Tibial nerve (tissue), 4 donors: Measurements from ENCODE around the gene SP1. TPM values are rescaled to one million over a fixed set of nuclear protein-coding genes. Genes with fewer than 3 reads are reported as not detected.

ENCODE experiments used
- DNase-seq, 2 donors: peaks; one replicate each; pipeline ENCODE4 v3.0.0-alpha.2; 2019; ENCODE audit warnings: low spot score in 2 of 2
- H3K27ac ChIP-seq, 4 donors: fragments of 200-600 bp; sonication (generic) in 3 of 4; one replicate each; pipeline ENCODE4 v1.5.1; 2017 to 2019; ENCODE audit warnings: mild to moderate bottlenecking in 1 of 4
- H3K27me3 ChIP-seq, 2 donors: fragments of 200-600 bp; sonication (generic) in 1 of 2; one replicate each; pipeline versions ENCODE4 v1.5.1 to v1.6.0; 2017 to 2019
- H3K36me3 ChIP-seq, 3 donors: fragments of 200-600 bp; sonication (generic); one replicate each; pipeline ENCODE4 v1.5.1; 2018 to 2019
- H3K4me1 ChIP-seq, 4 donors: fragments of 200-600 bp; sonication (generic) in 3 of 4; one replicate each; pipeline ENCODE4 v1.5.1; 2017 to 2019
- H3K4me3 ChIP-seq, 4 donors: fragments of 200-600 bp; sonication (generic) in 3 of 4; one replicate each; pipeline ENCODE4 v1.5.1; 2017 to 2019; ENCODE audit warnings: mild to moderate bottlenecking in 1 of 4, moderate library complexity in 1 of 4
- H3K9me3 ChIP-seq, 4 donors: fragments of 200-600 bp; sonication (generic) in 3 of 4; one replicate each; pipeline ENCODE4 v1.5.1; 2017 to 2019
- CTCF ChIP-seq, 5 experiments: fragments of 200-600 bp in 3 of 5; fragments of 450-650 bp in 2 of 5; sonication (generic) in 3 of 5; IDR thresholded peaks; one replicate each; pipeline ENCODE4 v1.5.1; 2016 to 2019; ENCODE audit warnings: antibody characterized with exemption in 5 of 5, mild to moderate bottlenecking in 3 of 5, moderate library complexity in 2 of 5
- EP300 ChIP-seq, 2 donors: sonication (generic); formaldehyde crosslinking; IDR thresholded peaks; one replicate each; pipeline ENCODE4 v1.6.1; 2017; ENCODE audit warnings: antibody characterized with exemption in 2 of 2, mild to moderate bottlenecking in 1 of 2
- POLR2A ChIP-seq, 2 donors: fragments of 450-650 bp; IDR thresholded peaks; one replicate each; pipeline ENCODE4 v1.6.1; 2017; ENCODE audit warnings: antibody characterized with exemption in 2 of 2, mild to moderate bottlenecking in 2 of 2, moderate library complexity in 2 of 2
- WGBS, 2 donors: methylation state at CpG; one replicate each; pipeline ENCODE4 v1.1.5; 2018; 5-methylcytosine and 5-hydroxymethylcytosine counted together
- total RNA-seq, 4 donors: library from RNA; depleted of rRNA; stranded (reverse); fragments of >200 nt; gene quantifications; one replicate each; pipeline ENCODE4 v1.1.0, GENCODE V29; 2016

Gene SP1
- total RNA-seq, 4 donors from 2014 or later = 45.3 to 81.5 (median 65.0) TPM

GRCh38 chr12:53333845-53334244 is 46.1 kb upstream of the SP1 start:
- Histone ChIP-seq H3K27ac (no peak overlapping the region), H3K9me3 (no peaks in the 10 kb centered on the region), H3K4me1 (peaks cover 0 to 6% (median 0%) of the 10 kb centered on the region in 4 donors), H3K27me3 (peaks cover 0 to 56% of the 10 kb centered on the region in 2 donors), H3K4me3 (no peak overlapping the region), H3K36me3 (no peaks in the 10 kb centered on the region)
- 74 to 79% methylated on average over 7 of the region's 7 CpGs for WGBS, 2 donors
- no peak for DNase-seq
- TF ChIP-seq POLR2A (IDR thresholded peaks at IDR 0.05) (no peak), EP300 (IDR thresholded peaks at IDR 0.05) (no peak), CTCF (IDR thresholded peaks at IDR 0.05) (no peak)

DNA sequence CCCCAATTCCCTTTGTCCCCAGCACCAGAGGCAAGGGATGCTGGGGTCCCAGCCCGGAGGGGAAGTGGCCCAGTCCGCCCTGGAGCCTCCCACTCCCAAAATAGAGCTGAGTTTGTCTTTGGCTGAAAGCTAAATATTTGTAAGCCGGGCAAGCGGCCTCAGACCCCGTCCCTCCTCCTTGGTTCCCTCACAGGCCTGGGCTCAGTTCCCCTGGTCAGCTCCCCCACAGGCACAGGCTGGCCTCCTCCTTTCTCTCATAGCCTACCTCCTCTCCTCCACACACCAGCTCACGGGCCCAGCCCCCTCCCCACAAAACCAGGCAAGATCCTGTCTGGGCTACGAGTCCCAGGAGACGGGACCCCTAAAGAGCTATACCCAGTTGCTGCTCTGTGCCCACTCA is 45.2 kb upstream of the SP1 start:
- H3K27me3 ChIP-seq = peaks cover 0 to 57% of the 10 kb centered on the region in 2 donors
- H3K9me3 ChIP-seq = no peaks in the 10 kb centered on the region
- TF ChIP-seq EP300 (IDR thresholded peaks at IDR 0.05) = no peak
- TF ChIP-seq POLR2A (IDR thresholded peaks at IDR 0.05) = no peak
- no peak for TF ChIP-seq CTCF (IDR thresholded peaks at IDR 0.05)
- no peak for DNase-seq
- H3K36me3 ChIP-seq = no peaks in the 10 kb centered on the region
- WGBS, 2 donors = 76 to 88% methylated on average over 8 of the region's 8 CpGs
- H3K4me3 ChIP-seq = no peak overlapping the region
- peaks cover 0 to 6% (median 0%) of the 10 kb centered on the region in 4 donors for H3K4me1 ChIP-seq
- H3K27ac ChIP-seq = no peak overlapping the region

DNA sequence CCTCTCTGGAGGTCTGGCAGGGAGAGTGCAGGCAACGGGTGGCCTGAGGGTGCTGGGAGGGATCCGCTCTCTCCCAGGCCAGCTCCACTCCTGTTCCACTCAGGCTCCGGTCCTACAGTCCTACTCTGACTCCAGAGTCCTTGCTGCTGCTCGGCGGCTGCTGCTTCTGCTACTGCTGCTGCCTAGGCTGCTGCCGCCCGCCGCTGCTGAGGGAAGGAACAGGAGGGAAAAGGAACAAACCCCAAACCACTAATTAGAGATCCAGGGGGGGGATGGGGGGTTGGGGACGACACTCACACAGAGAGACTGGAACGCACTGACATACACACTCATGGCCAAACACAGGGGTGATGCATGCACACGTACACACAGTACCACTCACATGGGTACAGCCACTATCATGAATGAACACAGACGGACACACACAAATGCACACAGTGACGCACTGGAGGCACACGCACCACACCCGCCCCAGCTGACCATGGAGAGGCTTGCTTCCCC is 43.7 kb upstream of the SP1 start, which contains the start of gene SP7:
SP7 (minus strand) TSS at position 174 of the 501 bp plus-strand sequence. CDS start 708 bp downstream, outside the sequence.
- H3K27me3 ChIP-seq = peaks cover 0 to 52% of the 10 kb centered on the region in 2 donors
- H3K4me1 ChIP-seq = peaks cover 0 to 6% (median 0%) of the 10 kb centered on the region in 4 donors
- H3K27ac ChIP-seq = no peak within 1 kb of the TSS
- no peak for TF ChIP-seq EP300 (IDR thresholded peaks at IDR 0.05)
- 41 to 49% methylated on average over 15 of the region's 15 CpGs for WGBS, 2 donors
- H3K36me3 ChIP-seq = no peaks in the 10 kb centered on the region
- DNase-seq = no peak
- no peak within 1 kb of the TSS for H3K4me3 ChIP-seq
- no peaks in the 10 kb centered on the region for H3K9me3 ChIP-seq

DNA sequence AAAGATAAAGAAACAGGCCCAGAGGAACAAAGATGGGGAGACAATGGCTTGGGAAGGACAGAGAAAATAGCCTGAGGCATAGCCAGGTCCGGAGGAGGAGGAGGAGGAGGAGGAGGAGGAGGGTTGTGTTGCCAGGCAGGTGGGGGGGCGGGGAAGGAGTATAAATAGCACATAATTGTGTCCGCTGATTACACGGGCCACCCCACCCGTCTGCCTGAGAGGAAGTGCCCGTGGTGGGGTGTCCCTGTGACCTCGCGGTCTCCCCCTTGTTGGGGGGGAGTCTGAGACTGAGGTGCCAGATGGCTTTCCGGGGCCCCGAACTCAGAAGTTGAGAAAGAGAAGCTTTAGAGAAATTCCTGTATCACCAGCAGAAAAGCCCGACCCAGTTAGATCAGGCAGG is 42.0 kb upstream of the SP1 start:
- Histone ChIP-seq H3K4me3 (no peak overlapping the region), H3K9me3 (no peaks in the 10 kb centered on the region), H3K27me3 (peaks cover 0 to 52% of the 10 kb centered on the region in 2 donors), H3K27ac (no peak overlapping the region), H3K36me3 (no peaks in the 10 kb centered on the region), H3K4me1 (peaks cover 0 to 6% (median 0%) of the 10 kb centered on the region in 4 donors)
- TF ChIP-seq EP300 (IDR thresholded peaks at IDR 0.05) (no peak), CTCF (IDR thresholded peaks at IDR 0.05) (no peak), POLR2A (IDR thresholded peaks at IDR 0.05) (no peak)
- no peak for DNase-seq
- WGBS, 2 donors = 26 to 28% methylated on average over 11 of the region's 11 CpGs

DNA sequence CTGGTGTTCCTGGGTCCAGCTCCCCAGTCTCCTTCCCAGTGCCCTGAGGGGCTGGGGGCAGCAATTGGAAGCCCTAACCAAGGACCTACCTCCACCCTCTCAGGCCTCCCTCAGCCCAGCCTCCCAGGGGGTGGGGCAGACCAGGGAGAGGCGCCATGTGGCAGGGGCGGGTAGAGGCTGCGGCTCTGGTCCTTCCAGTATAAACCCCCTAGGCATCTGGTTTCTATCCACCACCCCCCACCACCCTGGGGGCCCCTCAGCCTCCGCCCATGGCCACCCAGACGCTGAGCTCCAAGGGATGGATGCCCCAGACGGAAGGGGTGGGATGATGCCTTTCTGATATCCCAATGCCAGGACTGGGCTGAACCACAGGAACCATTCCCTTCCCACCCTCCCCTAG is 41.1 kb upstream of the SP1 start:
- Histone ChIP-seq H3K36me3 (no peaks in the 10 kb centered on the region), H3K4me1 (peaks cover 0 to 6% (median 0%) of the 10 kb centered on the region in 4 donors), H3K4me3 (no peak overlapping the region), H3K27ac (no peak overlapping the region), H3K9me3 (no peaks in the 10 kb centered on the region), H3K27me3 (peaks cover 0 to 47% of the 10 kb centered on the region in 2 donors)
- TF ChIP-seq EP300 (IDR thresholded peaks at IDR 0.05) = no peak
- no peak for TF ChIP-seq CTCF (IDR thresholded peaks at IDR 0.05)
- TF ChIP-seq POLR2A (IDR thresholded peaks at IDR 0.05) = no peak
- DNase-seq = no peak
- 29 to 47% methylated on average over 1 to 6 of the region's 6 CpGs for WGBS, 2 donors
